Neural cell (in vitro differentiated cells): Measurements from ENCODE around the gene IFRD2. TPM values are rescaled to one million over a fixed set of nuclear protein-coding genes. Genes with fewer than 3 reads are reported as not detected.

Experiments
- H2AFZ ChIP-seq: fragments of 200-600, 300-800 bp; sonication (generic), shearing (Covaris generic); 2 replicates; pipeline ENCODE4 v1.6.0; 2014; ENCODE audit warnings: low read depth, mild to moderate bottlenecking, antibody characterized with exemption, low read length, moderate library complexity
- H3F3A ChIP-seq: fragments of 200-600 bp; shearing (Covaris generic); 2 replicates; pipeline ENCODE4 v1.6.1; 2016; ENCODE audit warnings: mild to moderate bottlenecking, moderate library complexity, mixed read lengths, antibody characterized with exemption, low read length; ENCODE audit not compliant: insufficient read depth, poor library complexity, severe bottlenecking
- H3K27ac ChIP-seq: fragments of 200-600, 300-800 bp; sonication (generic), shearing (Covaris generic); 2 replicates; pipeline ENCODE4 v1.5.1; 2014; ENCODE audit warnings: mild to moderate bottlenecking, low read length, moderate library complexity
- H3K27me3 ChIP-seq: fragments of 300-800, 200-600 bp; sonication (generic), shearing (Covaris generic); 2 replicates; pipeline ENCODE4 v1.6.0; 2014; ENCODE audit warnings: mild to moderate bottlenecking, low read depth, low read length, moderate library complexity; ENCODE audit not compliant: insufficient read depth
- H3K36me3 ChIP-seq: fragments of 300-800, 200-600 bp; sonication (generic), shearing (Covaris generic); 2 replicates; pipeline ENCODE4 v1.5.1; 2014; ENCODE audit warnings: mild to moderate bottlenecking, antibody characterized with exemption, low read length, moderate library complexity; ENCODE audit not compliant: insufficient read depth
- H3K4me2 ChIP-seq: fragments of 300-800, 200-600 bp; sonication (generic), shearing (Covaris generic); 2 replicates; pipeline ENCODE4 v1.6.0; 2014; ENCODE audit warnings: mild to moderate bottlenecking, low read length
- H3K4me3 ChIP-seq: fragments of 300-800, 200-600 bp; sonication (generic), shearing (Covaris generic); 2 replicates; pipeline ENCODE4 v1.5.1; 2014; ENCODE audit warnings: mild to moderate bottlenecking, low read length, moderate library complexity
- H3K79me2 ChIP-seq: fragments of 200-600 bp; shearing (Covaris generic); replicated peaks from 2 replicates; pipeline ENCODE4 v1.6.0; 2014; ENCODE audit warnings: mild to moderate bottlenecking, low read length, moderate library complexity; ENCODE audit not compliant: insufficient read depth
- H3K9ac ChIP-seq: fragments of 300-800, 200-600 bp; sonication (generic), shearing (Covaris generic); 2 replicates; pipeline ENCODE4 v1.6.1; 2016; ENCODE audit warnings: mild to moderate bottlenecking, low read length, mixed read lengths
- H3K9me2 ChIP-seq: fragments of 200-600 bp; shearing (Covaris generic); 2 replicates; pipeline ENCODE4 v1.6.1; 2016; ENCODE audit warnings: mild to moderate bottlenecking, low read length, mixed read lengths; ENCODE audit not compliant: insufficient read depth
- H3K9me3 ChIP-seq: fragments of 200-600, 300-800 bp; sonication (generic), shearing (Covaris generic); 2 replicates; pipeline ENCODE4 v1.6.1; 2016; ENCODE audit warnings: mild to moderate bottlenecking, mixed run types, low read length, moderate library complexity, mixed read lengths
- H4K20me1 ChIP-seq: fragments of 200-600 bp; shearing (Covaris generic); 2 replicates; pipeline ENCODE4 v1.6.1; 2016; ENCODE audit warnings: mild to moderate bottlenecking, mixed run types; ENCODE audit not compliant: insufficient read depth
- CTCF ChIP-seq: fragments of 450-650 bp; IDR thresholded peaks from 2 replicates; pipeline ENCODE4 v1.5.1; 2014; ENCODE audit warnings: antibody characterized with exemption, mild to moderate bottlenecking, moderate library complexity; ENCODE audit not compliant: poor library complexity, severe bottlenecking
- EP300 ChIP-seq: fragments of 450-650 bp; conservative IDR thresholded peaks from 2 replicates; pipeline ENCODE4 v1.6.1; 2014; ENCODE audit warnings: antibody characterized with exemption, mild to moderate bottlenecking, moderate library complexity; ENCODE audit not compliant: poor library complexity, severe bottlenecking
- EZH2 ChIP-seq: fragments of 200-600, 300-800 bp; shearing (Covaris generic), sonication (generic); IDR thresholded peaks from 2 replicates; pipeline ENCODE4 v1.6.1; 2014; ENCODE audit warnings: antibody characterized with exemption, low read length, borderline replicate concordance, mild to moderate bottlenecking; ENCODE audit not compliant: insufficient read depth, poor library complexity, severe bottlenecking
- MXI1 ChIP-seq: fragments of 450-650 bp; conservative IDR thresholded peaks from 2 replicates; pipeline ENCODE4 v1.6.1; 2014; ENCODE audit warnings: antibody characterized with exemption, mild to moderate bottlenecking; ENCODE audit not compliant: poor library complexity, severe bottlenecking
- POLR2AphosphoS5 ChIP-seq: IDR thresholded peaks from 2 replicates; pipeline ENCODE4 v1.6.1; 2012
- RAD21 ChIP-seq: fragments of 450-650 bp; conservative IDR thresholded peaks from 2 replicates; pipeline ENCODE4 v1.6.1; 2014; ENCODE audit warnings: antibody characterized with exemption, mild to moderate bottlenecking, moderate library complexity
- REST ChIP-seq: IDR thresholded peaks from 2 replicates; pipeline ENCODE4 v1.6.1; 2012; ENCODE audit warnings: borderline replicate concordance
- SMC3 ChIP-seq: fragments of 450-650 bp; conservative IDR thresholded peaks from 2 replicates; pipeline ENCODE4 v1.6.1; 2014; ENCODE audit warnings: antibody characterized with exemption, mild to moderate bottlenecking, moderate library complexity; ENCODE audit not compliant: poor library complexity
- TAF1 ChIP-seq: IDR thresholded peaks from 2 replicates; pipeline ENCODE4 v1.6.1; 2012; ENCODE audit warnings: low read depth
- polyA plus RNA-seq: library from polyadenylated mRNA; depleted of rRNA; stranded (reverse); fragments of >200 nt; gene quantifications from 2 replicates; pipeline ENCODE4 v1.2.3, GENCODE V29; 2014

The IFRD2 gene
- polyA plus RNA-seq, 1 donor from 2014 or later = 41.8 TPM

GRCh38 chr3:50275996-50276761, 16.1 kb downstream of the IFRD2 start:
- no peaks in the 10 kb centered on the region for H3K79me2 ChIP-seq
- no peak overlapping the region for H3K27ac ChIP-seq
- H3K36me3 ChIP-seq = no peaks in the 10 kb centered on the region
- H3F3A ChIP-seq = no peaks in the 10 kb centered on the region
- no peak overlapping the region for H3K4me3 ChIP-seq
- no peaks in the 10 kb centered on the region for H4K20me1 ChIP-seq
- H2AFZ ChIP-seq = no peak overlapping the region
- TF ChIP-seq SMC3 = no peak
- no peak for TF ChIP-seq TAF1
- TF ChIP-seq CTCF = no peak
- no peak for TF ChIP-seq POLR2AphosphoS5
- TF ChIP-seq MXI1 = no peak
- TF ChIP-seq REST = no peak
- H3K4me2 ChIP-seq = no peak overlapping the region
- H3K9me2 ChIP-seq = no peaks in the 10 kb centered on the region
- H3K9me3 ChIP-seq = no peaks in the 10 kb centered on the region
- peaks cover 23% of the 10 kb centered on the region for H3K27me3 ChIP-seq
- no peak overlapping the region for H3K9ac ChIP-seq

- no peak overlapping the region for H2AFZ ChIP-seq
- no peak overlapping the region for H3K27ac ChIP-seq
- H3K36me3 ChIP-seq = no peaks in the 10 kb centered on the region
- H3K27me3 ChIP-seq = peaks cover 23% of the 10 kb centered on the region
- H3K9ac ChIP-seq = no peak overlapping the region
- no peaks in the 10 kb centered on the region for H4K20me1 ChIP-seq
- no peaks in the 10 kb centered on the region for H3F3A ChIP-seq
- no peaks in the 10 kb centered on the region for H3K9me2 ChIP-seq
- H3K9me3 ChIP-seq = no peaks in the 10 kb centered on the region
- H3K4me2 ChIP-seq = no peak overlapping the region
- no peak overlapping the region for H3K4me3 ChIP-seq
- H3K79me2 ChIP-seq = no peaks in the 10 kb centered on the region
- TF ChIP-seq EZH2 (no peak), SMC3 (no peak), POLR2AphosphoS5 (no peak), MXI1 (no peak), REST (no peak), EP300 (no peak), TAF1 (no peak), CTCF (no peak), RAD21 (no peak)
These were observed 16.9 kb downstream of the IFRD2 start for GRCh38 chr3:50275141-50275995.
